ENCODE results near the gene DMC1. TPM values are rescaled to one million over a fixed set of nuclear protein-coding genes. Genes with fewer than 3 reads are reported as not detected.

The DMC1 gene
- total and polyA plus RNA-seq, 2 of the 13 experiments (the other 11 are each of a cell fraction or from before 2014, with no cell fraction given), result 0.82 TPM; not detected in 1

DNA sequence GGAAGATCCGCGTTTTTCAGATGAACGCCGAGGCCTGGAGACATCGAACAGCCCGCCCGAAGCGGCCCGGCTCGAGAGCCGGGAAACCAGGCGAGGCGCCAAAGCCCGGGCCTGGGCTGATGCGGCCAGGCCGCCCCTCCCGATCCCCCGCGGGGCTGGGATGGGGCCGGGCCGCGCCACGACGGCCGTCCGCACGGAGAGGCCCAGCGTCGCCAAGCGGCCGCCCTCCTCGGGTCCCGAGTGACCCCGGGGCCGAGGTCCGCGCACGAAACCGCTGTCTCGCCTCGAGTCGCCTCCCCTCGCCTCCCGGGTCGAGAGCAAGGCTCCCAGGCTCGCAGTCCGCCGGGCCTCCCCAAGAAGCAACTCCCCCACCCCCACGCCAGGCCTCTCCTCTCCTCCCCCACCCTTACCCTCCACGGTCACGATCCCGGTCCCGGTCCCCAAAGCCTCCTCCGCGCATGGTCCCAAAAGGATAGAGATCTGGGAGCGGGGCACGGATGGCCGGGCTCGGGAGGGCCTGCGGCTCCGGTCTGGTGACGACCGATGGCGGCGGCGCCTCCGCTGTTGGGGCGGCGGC lies 64.4 kb downstream of the DMC1 start (continued):
- TF ChIP-seq TAF1 (CRISPR knock-in tag; IDR thresholded peaks at IDR 0.05), result no peak
- TF ChIP-seq SIN3A (IDR thresholded peaks at IDR 0.05; ENCODE audit: borderline replicate concordance, low read depth, low read length), result 0 out of 2 replicates have a peak, but pooled peaks have one; percentile 25
- no peak for TF ChIP-seq THAP11 (CRISPR knock-in tag; IDR thresholded peaks at IDR 0.05)
- TF ChIP-seq, protein P1, sequence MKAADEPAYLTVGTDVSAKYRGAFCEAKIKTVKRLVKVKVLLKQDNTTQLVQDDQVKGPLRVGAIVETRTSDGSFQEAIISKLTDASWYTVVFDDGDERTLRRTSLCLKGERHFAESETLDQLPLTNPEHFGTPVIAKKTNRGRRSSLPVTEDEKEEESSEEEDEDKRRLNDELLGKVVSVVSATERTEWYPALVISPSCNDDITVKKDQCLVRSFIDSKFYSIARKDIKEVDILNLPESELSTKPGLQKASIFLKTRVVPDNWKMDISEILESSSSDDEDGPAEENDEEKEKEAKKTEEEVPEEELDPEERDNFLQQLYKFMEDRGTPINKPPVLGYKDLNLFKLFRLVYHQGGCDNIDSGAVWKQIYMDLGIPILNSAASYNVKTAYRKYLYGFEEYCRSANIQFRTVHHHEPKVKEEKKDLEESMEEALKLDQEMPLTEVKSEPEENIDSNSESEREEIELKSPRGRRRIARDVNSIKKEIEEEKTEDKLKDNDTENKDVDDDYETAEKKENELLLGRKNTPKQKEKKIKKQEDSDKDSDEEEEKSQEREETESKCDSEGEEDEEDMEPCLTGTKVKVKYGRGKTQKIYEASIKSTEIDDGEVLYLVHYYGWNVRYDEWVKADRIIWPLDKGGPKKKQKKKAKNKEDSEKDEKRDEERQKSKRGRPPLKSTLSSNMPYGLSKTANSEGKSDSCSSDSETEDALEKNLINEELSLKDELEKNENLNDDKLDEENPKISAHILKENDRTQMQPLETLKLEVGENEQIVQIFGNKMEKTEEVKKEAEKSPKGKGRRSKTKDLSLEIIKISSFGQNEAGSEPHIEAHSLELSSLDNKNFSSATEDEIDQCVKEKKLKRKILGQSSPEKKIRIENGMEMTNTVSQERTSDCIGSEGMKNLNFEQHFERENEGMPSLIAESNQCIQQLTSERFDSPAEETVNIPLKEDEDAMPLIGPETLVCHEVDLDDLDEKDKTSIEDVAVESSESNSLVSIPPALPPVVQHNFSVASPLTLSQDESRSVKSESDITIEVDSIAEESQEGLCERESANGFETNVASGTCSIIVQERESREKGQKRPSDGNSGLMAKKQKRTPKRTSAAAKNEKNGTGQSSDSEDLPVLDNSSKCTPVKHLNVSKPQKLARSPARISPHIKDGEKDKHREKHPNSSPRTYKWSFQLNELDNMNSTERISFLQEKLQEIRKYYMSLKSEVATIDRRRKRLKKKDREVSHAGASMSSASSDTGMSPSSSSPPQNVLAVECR (CRISPR knock-in tag; IDR thresholded peaks at IDR 0.05; ENCODE audit: borderline replicate concordance), result 0 out of 2 replicates have a peak, but pooled peaks have one; percentile 1
- TF ChIP-seq JDP2 (CRISPR knock-in tag; IDR thresholded peaks at IDR 0.05; ENCODE audit: borderline replicate concordance), result no peak
- TF ChIP-seq, protein P2, sequence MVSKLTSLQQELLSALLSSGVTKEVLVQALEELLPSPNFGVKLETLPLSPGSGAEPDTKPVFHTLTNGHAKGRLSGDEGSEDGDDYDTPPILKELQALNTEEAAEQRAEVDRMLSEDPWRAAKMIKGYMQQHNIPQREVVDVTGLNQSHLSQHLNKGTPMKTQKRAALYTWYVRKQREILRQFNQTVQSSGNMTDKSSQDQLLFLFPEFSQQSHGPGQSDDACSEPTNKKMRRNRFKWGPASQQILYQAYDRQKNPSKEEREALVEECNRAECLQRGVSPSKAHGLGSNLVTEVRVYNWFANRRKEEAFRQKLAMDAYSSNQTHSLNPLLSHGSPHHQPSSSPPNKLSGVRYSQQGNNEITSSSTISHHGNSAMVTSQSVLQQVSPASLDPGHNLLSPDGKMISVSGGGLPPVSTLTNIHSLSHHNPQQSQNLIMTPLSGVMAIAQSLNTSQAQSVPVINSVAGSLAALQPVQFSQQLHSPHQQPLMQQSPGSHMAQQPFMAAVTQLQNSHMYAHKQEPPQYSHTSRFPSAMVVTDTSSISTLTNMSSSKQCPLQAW (CRISPR knock-in tag; IDR thresholded peaks at IDR 0.05), result no peak
- 0 out of 2 replicates have a peak, but pooled peaks have one; percentile 68 for TF ChIP-seq YEATS4 (CRISPR knock-in tag; IDR thresholded peaks at IDR 0.05; ENCODE audit: borderline replicate concordance)
- 0 out of 2 replicates have a peak, but pooled peaks have one; percentile 17 for TF ChIP-seq NCOR1 (IDR thresholded peaks at IDR 0.05; ENCODE audit: borderline replicate concordance, low read length)
- TF ChIP-seq, protein P3, sequence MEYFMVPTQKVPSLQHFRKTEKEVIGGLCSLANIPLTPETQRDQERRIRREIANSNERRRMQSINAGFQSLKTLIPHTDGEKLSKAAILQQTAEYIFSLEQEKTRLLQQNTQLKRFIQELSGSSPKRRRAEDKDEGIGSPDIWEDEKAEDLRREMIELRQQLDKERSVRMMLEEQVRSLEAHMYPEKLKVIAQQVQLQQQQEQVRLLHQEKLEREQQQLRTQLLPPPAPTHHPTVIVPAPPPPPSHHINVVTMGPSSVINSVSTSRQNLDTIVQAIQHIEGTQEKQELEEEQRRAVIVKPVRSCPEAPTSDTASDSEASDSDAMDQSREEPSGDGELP (IDR thresholded peaks at IDR 0.05; ENCODE audit: borderline replicate concordance, low read depth), result no peak
- TF ChIP-seq TOPORS (CRISPR knock-in tag; IDR thresholded peaks at IDR 0.05), result 0 out of 2 replicates have a peak, but pooled peaks have one; percentile 22
- TF ChIP-seq MED8 (CRISPR knock-in tag; IDR thresholded peaks at IDR 0.05; ENCODE audit: insufficient replicate concordance), result peak; percentile 51
- TF ChIP-seq, protein P4, sequence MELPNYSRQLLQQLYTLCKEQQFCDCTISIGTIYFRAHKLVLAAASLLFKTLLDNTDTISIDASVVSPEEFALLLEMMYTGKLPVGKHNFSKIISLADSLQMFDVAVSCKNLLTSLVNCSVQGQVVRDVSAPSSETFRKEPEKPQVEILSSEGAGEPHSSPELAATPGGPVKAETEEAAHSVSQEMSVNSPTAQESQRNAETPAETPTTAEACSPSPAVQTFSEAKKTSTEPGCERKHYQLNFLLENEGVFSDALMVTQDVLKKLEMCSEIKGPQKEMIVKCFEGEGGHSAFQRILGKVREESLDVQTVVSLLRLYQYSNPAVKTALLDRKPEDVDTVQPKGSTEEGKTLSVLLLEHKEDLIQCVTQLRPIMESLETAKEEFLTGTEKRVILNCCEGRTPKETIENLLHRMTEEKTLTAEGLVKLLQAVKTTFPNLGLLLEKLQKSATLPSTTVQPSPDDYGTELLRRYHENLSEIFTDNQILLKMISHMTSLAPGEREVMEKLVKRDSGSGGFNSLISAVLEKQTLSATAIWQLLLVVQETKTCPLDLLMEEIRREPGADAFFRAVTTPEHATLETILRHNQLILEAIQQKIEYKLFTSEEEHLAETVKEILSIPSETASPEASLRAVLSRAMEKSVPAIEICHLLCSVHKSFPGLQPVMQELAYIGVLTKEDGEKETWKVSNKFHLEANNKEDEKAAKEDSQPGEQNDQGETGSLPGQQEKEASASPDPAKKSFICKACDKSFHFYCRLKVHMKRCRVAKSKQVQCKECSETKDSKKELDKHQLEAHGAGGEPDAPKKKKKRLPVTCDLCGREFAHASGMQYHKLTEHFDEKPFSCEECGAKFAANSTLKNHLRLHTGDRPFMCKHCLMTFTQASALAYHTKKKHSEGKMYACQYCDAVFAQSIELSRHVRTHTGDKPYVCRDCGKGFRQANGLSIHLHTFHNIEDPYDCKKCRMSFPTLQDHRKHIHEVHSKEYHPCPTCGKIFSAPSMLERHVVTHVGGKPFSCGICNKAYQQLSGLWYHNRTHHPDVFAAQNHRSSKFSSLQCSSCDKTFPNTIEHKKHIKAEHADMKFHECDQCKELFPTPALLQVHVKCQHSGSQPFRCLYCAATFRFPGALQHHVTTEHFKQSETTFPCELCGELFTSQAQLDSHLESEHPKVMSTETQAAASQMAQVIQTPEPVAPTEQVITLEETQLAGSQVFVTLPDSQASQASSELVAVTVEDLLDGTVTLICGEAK (IDR thresholded peaks at IDR 0.05), result no peak
- TF ChIP-seq, protein P4 (CRISPR knock-in tag; IDR thresholded peaks at IDR 0.05), result peak; percentile 42; the same call in 1 of the 2 replicates
